H9 (cell line): ENCODE results near the gene TBC1D9B. TPM values are rescaled to one million over a fixed set of nuclear protein-coding genes. Genes with fewer than 3 reads are reported as not detected.

Experiments used
- DNase-seq: peaks from one replicate; pipeline ENCODE4 v3.0.0-alpha.2; 2017
- H2AFZ ChIP-seq: one replicate; pipeline ENCODE4 v1.6.1; 2013; ENCODE audit warnings: mild to moderate bottlenecking, low read length, control low read depth, moderate library complexity
- H2AK5ac ChIP-seq: 2 replicates; pipeline ENCODE4 v1.6.1; 2013; ENCODE audit warnings: low read length, control low read depth, mixed read lengths; ENCODE audit not compliant: insufficient read length
- H2BK120ac ChIP-seq: one replicate; pipeline ENCODE4 v1.6.1; 2013; ENCODE audit warnings: low read depth, mild to moderate bottlenecking, low read length, control low read depth, inconsistent platforms; ENCODE audit not compliant: poor library complexity, severe bottlenecking
- H2BK12ac ChIP-seq: 2 replicates; pipeline ENCODE4 v1.6.1; 2013; ENCODE audit warnings: low read length, control low read depth, mixed read lengths, low read depth; ENCODE audit not compliant: insufficient read length
- H2BK15ac ChIP-seq: 2 replicates; pipeline ENCODE4 v1.6.1; 2013; ENCODE audit warnings: low read depth, low read length, control low read depth
- H2BK20ac ChIP-seq: one replicate; pipeline ENCODE4 v1.6.1; 2013; ENCODE audit warnings: low read depth, mild to moderate bottlenecking, low read length, control low read depth, inconsistent platforms; ENCODE audit not compliant: poor library complexity, severe bottlenecking
- H2BK5ac ChIP-seq: 2 replicates; pipeline ENCODE4 v1.6.1; 2013; ENCODE audit warnings: low read length, control low read depth, mixed read lengths; ENCODE audit not compliant: insufficient read length
- H3K14ac ChIP-seq: 2 replicates; pipeline ENCODE4 v1.6.1; 2013; ENCODE audit warnings: low read length, control low read depth; ENCODE audit not compliant: insufficient read depth
- H3K18ac ChIP-seq: 2 replicates; pipeline ENCODE4 v1.6.1; 2013; ENCODE audit warnings: low read depth, mild to moderate bottlenecking, mixed read lengths, low read length, control low read depth; ENCODE audit not compliant: insufficient read length
- H3K23ac ChIP-seq: 2 replicates; pipeline ENCODE4 v1.6.1; 2013; ENCODE audit warnings: low read length, control low read depth, mixed read lengths, low read depth; ENCODE audit not compliant: insufficient read length
- H3K23me2 ChIP-seq: 2 replicates; pipeline ENCODE4 v1.6.1; 2013; ENCODE audit warnings: low read depth, mild to moderate bottlenecking, mixed read lengths, low read length, control low read depth; ENCODE audit not compliant: insufficient read length, poor library complexity, severe bottlenecking
- H3K27ac ChIP-seq: 2 replicates; pipeline ENCODE4 v1.5.1; 2013; ENCODE audit warnings: low read length, control low read depth, mixed read lengths, low read depth; ENCODE audit not compliant: insufficient read length
- H3K27me3 ChIP-seq: 2 replicates; pipeline ENCODE4 v1.6.1; 2013; ENCODE audit warnings: low read length, control low read depth, inconsistent platforms; ENCODE audit not compliant: insufficient read depth
- H3K4ac ChIP-seq: 2 replicates; pipeline ENCODE4 v1.6.1; 2013; ENCODE audit warnings: low read depth, mild to moderate bottlenecking, control low read depth, inconsistent platforms, low read length, moderate library complexity
- H3K4me1 ChIP-seq: 2 replicates; pipeline ENCODE4 v1.6.1; 2013; ENCODE audit warnings: low read length, control low read depth, inconsistent platforms; ENCODE audit not compliant: insufficient read depth
- H3K4me2 ChIP-seq: 2 replicates; pipeline ENCODE4 v1.6.1; 2013; ENCODE audit warnings: low read length, control low read depth, mixed read lengths; ENCODE audit not compliant: insufficient read length, insufficient read depth
- H3K56ac ChIP-seq: 2 replicates; pipeline ENCODE4 v1.6.1; 2013; ENCODE audit warnings: low read depth, mild to moderate bottlenecking, mixed read lengths, low read length, control low read depth; ENCODE audit not compliant: insufficient read length
- H3K79me1 ChIP-seq: 2 replicates; pipeline ENCODE4 v1.6.1; 2013; ENCODE audit warnings: low read depth, mild to moderate bottlenecking, moderate library complexity, low read length, control low read depth, inconsistent platforms; ENCODE audit not compliant: insufficient read depth, poor library complexity, severe bottlenecking
- H3K79me2 ChIP-seq: 2 replicates; pipeline ENCODE4 v1.6.1; 2013; ENCODE audit warnings: low read length, control low read depth, inconsistent platforms; ENCODE audit not compliant: insufficient read depth
- H3K9ac ChIP-seq: 2 replicates; pipeline ENCODE4 v1.6.1; 2013; ENCODE audit warnings: low read length, control low read depth, mixed read lengths; ENCODE audit not compliant: insufficient read length; ENCODE audit errors: extremely low read depth
- H3K9me3 ChIP-seq: one replicate; pipeline ENCODE4 v1.6.1; 2013; ENCODE audit warnings: low read depth, low read length, inconsistent platforms; ENCODE audit not compliant: control insufficient read depth
- H3T11ph ChIP-seq: one replicate; pipeline ENCODE4 v1.6.1; 2013; ENCODE audit warnings: mild to moderate bottlenecking, low read length, control low read depth, inconsistent platforms
- H4K20me1 ChIP-seq: one replicate; pipeline ENCODE4 v1.6.1; 2013; ENCODE audit not compliant: control insufficient read depth, insufficient read length, insufficient read depth
- H4K5ac ChIP-seq: 2 replicates; pipeline ENCODE4 v1.6.1; 2013; ENCODE audit warnings: low read depth, mild to moderate bottlenecking, mixed read lengths, low read length, control low read depth; ENCODE audit not compliant: insufficient read length
- H4K8ac ChIP-seq: replicated peaks from 2 replicates; pipeline ENCODE4 v1.6.1; 2013; ENCODE audit warnings: low read length, control low read depth, mixed read lengths, low read depth; ENCODE audit not compliant: insufficient read length
- H4K91ac ChIP-seq: 2 replicates; pipeline ENCODE4 v1.6.1; 2013; ENCODE audit warnings: low read depth, mild to moderate bottlenecking, moderate library complexity, mixed read lengths, low read length, control low read depth; ENCODE audit not compliant: insufficient read length
- H3K27ac Mint-ChIP-seq, 3 experiments: 2 replicates in 2 of 3; 3 replicates in 1 of 3; pipeline ENCODE4 v1.8.0; 2020 to 2021; ENCODE audit warnings: mixed read lengths in 3 of 3, mild to moderate bottlenecking in 1 of 3, moderate library complexity in 1 of 3
- H3K27me3 Mint-ChIP-seq: 2 replicates; pipeline ENCODE4 v1.8.0; 2021; ENCODE audit warnings: low read depth, mild to moderate bottlenecking, moderate library complexity, mixed read lengths
- H3K36me3 Mint-ChIP-seq, 3 experiments: 2 replicates in 2 of 3; 3 replicates in 1 of 3; pipeline ENCODE4 v1.8.0; 2020 to 2021; ENCODE audit warnings: low read depth in 3 of 3, mixed read lengths in 3 of 3; ENCODE audit not compliant: insufficient read depth in 1 of 3
- H3K4me1 Mint-ChIP-seq, 2 experiments: 2 replicates each; pipeline ENCODE4 v1.8.0; 2020; ENCODE audit warnings: mixed read lengths in 2 of 2
- H3K4me3 Mint-ChIP-seq, 2 experiments: 2 replicates in 1 of 2; 3 replicates in 1 of 2; pipeline ENCODE4 v1.8.0; 2020 to 2021; ENCODE audit warnings: mild to moderate bottlenecking in 2 of 2, mixed read lengths in 2 of 2, moderate library complexity in 1 of 2
- H3K9me3 Mint-ChIP-seq, 2 experiments: 2 replicates in 1 of 2; 3 replicates in 1 of 2; pipeline ENCODE4 v1.8.0; 2020; ENCODE audit warnings: mild to moderate bottlenecking in 2 of 2, mixed read lengths in 2 of 2, moderate library complexity in 1 of 2
- WGBS: extraction: QIAGEN DNeasy Blood & Tissue Kit; methylation state at CpG from one replicate; pipeline ENCODE4 v1.1.7; 2013; ENCODE audit warnings: missing lambda C conversion rate, low lambda C conversion rate, mixed read lengths; ENCODE audit not compliant: insufficient read length; ENCODE audit errors: extremely low coverage; 5-methylcytosine and 5-hydroxymethylcytosine counted together
- total RNA-seq: library from RNA; stranded (reverse); gene quantifications from 2 replicates; pipeline ENCODE4 v1.2.1, GENCODE V29; 2021
- TF ChIP-seq, protein P1 (sequence below): fragments of 200-600 bp; sonication (generic); conservative IDR thresholded peaks from 3 replicates; pipeline ENCODE4 v1.8.0; 2021; ENCODE audit warnings: antibody characterized with exemption, mild to moderate bottlenecking

Gene TBC1D9B
- total RNA-seq, 1 experiment from 2014 or later, result 62.1 TPM

DNA sequence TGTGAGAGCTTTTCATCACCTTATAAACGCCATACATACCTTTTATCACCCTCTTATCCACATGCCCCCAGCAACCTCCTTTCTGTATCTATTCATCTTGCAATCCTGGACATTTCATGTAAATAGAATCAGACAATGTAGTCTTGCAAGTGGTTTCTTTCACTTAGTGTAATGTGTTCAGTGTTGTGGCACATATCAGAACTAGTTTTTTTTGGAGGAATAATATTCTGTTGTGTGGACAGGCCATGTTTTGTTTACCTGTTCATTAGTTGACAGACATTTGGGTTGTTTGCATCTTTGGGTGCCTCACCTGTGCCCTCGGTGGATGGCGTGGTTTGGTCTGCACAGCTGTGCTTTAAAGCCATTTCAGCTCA is 85.7 kb downstream of the TBC1D9B start:
- Histone ChIP-seq H2AK5ac (no peak overlapping the region), H3K79me1 (peaks cover 10% of the 10 kb centered on the region), H3K9me3 (no peaks in the 10 kb centered on the region), H2BK12ac (no peak overlapping the region), H3K4ac (no peak overlapping the region), H3K23ac (no peak overlapping the region), H2AFZ (no peak overlapping the region), H2BK20ac (no peak overlapping the region), H3K9ac (peak overlapping the region; percentile 6), H4K91ac (no peak overlapping the region), H4K20me1 (no peaks in the 10 kb centered on the region), H3K14ac (no peak overlapping the region), H3K79me2 (peaks cover 9% of the 10 kb centered on the region; the same call in 1 of the 2 replicates), H3K4me2 (peak overlapping the region; percentile 79), H3T11ph (no peak overlapping the region), H2BK15ac (no peak overlapping the region), H2BK5ac (no peak overlapping the region), H3K27me3 (no peaks in the 10 kb centered on the region), H4K8ac (no peak overlapping the region), H2BK120ac (no peak overlapping the region), H3K23me2 (peaks cover 8% of the 10 kb centered on the region), H3K27ac (no peak overlapping the region), H4K5ac (no peak overlapping the region), H3K4me1 (peaks cover 3% of the 10 kb centered on the region; the same call in 1 of the 2 replicates), H3K56ac (no peak overlapping the region), H3K18ac (no peak overlapping the region)
- no peaks in the 10 kb centered on the region; a peak in 1 of 5 replicates for H3K9me3 Mint-ChIP-seq
- peaks cover 33 to 36% of the 10 kb centered on the region in 2 experiments for H3K4me1 Mint-ChIP-seq
- H3K27me3 Mint-ChIP-seq, result peaks cover 6% of the 10 kb centered on the region
- DNase-seq, result no peak
- H3K36me3 Mint-ChIP-seq, result peaks cover 27 to 44% (median 42%) of the 10 kb centered on the region in 3 experiments
- H3K4me3 Mint-ChIP-seq, result peak overlapping the region; percentile 88 to 93
- TF ChIP-seq, protein P1, sequence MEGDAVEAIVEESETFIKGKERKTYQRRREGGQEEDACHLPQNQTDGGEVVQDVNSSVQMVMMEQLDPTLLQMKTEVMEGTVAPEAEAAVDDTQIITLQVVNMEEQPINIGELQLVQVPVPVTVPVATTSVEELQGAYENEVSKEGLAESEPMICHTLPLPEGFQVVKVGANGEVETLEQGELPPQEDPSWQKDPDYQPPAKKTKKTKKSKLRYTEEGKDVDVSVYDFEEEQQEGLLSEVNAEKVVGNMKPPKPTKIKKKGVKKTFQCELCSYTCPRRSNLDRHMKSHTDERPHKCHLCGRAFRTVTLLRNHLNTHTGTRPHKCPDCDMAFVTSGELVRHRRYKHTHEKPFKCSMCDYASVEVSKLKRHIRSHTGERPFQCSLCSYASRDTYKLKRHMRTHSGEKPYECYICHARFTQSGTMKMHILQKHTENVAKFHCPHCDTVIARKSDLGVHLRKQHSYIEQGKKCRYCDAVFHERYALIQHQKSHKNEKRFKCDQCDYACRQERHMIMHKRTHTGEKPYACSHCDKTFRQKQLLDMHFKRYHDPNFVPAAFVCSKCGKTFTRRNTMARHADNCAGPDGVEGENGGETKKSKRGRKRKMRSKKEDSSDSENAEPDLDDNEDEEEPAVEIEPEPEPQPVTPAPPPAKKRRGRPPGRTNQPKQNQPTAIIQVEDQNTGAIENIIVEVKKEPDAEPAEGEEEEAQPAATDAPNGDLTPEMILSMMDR, result no peak
- H3K27ac Mint-ChIP-seq, result no peak overlapping the region; a peak in 1 of 7 replicates
- WGBS, result no CpG with 5 or more reads among the region's 3 CpGs
